Glomerular visceral epithelial cell (primary cell): ENCODE results near the gene TANGO2.
A peak's percentile ranks its signal among the peaks of the same experiment; 100 is the strongest.

Source experiments
- DNase-seq: peaks from one replicate; pipeline ENCODE4 v3.0.0-alpha.2; 2016; ENCODE audit errors: extremely low spot score

Gene TANGO2

GRCh38 chr22:20020533-20021195, at the start of gene TANGO2:
TSS of gene TANGO2 (plus strand) at chr22:20021110. CDS start at chr22:20036799, 15,689 bp downstream.
- DNase-seq = peak; percentile 88

- no peak for DNase-seq
Measured at GRCh38 chr22:19971276-19972124, 49.4 kb upstream of the TANGO2 start.

- DNase-seq = no peak
Measured at GRCh38 chr22:19972251-19972650, 48.7 kb upstream of the TANGO2 start.

- DNase-seq = no peak
Measured at GRCh38 chr22:19972652-19973550, 48.0 kb upstream of the TANGO2 start.

GRCh38 chr22:19973551-19974267, 47.2 kb upstream of the TANGO2 start:
- no peak for DNase-seq

- DNase-seq = peak; percentile 24
Measured at GRCh38 chr22:19974268-19974861, 46.5 kb upstream of the TANGO2 start.

GRCh38 chr22:19974935-19975706, 45.8 kb upstream of the TANGO2 start:
- no peak for DNase-seq

GRCh38 chr22:19975707-19976035, 45.2 kb upstream of the TANGO2 start:
- DNase-seq = no peak

- no peak for DNase-seq
Measured at GRCh38 chr22:19976671-19977070, 44.2 kb upstream of the TANGO2 start.

- DNase-seq = no peak
Measured at GRCh38 chr22:19977296-19978243, 43.3 kb upstream of the TANGO2 start.

- no peak for DNase-seq
Measured at GRCh38 chr22:19978748-19979147, 42.2 kb upstream of the TANGO2 start.

GRCh38 chr22:19979712-19980493, 41.0 kb upstream of the TANGO2 start:
- DNase-seq = no peak

GRCh38 chr22:19980766-19981165, 40.1 kb upstream of the TANGO2 start:
- no peak for DNase-seq

GRCh38 chr22:19981171-19981960, 39.5 kb upstream of the TANGO2 start:
- no peak for DNase-seq

- no peak for DNase-seq
Measured at GRCh38 chr22:19981961-19982920, 38.7 kb upstream of the TANGO2 start.

GRCh38 chr22:19982991-19983578, 37.8 kb upstream of the TANGO2 start:
- DNase-seq = no peak
